ENCODE data around the gene CDH5. TPM values are rescaled to one million over a fixed set of nuclear protein-coding genes. Genes with fewer than 3 reads are reported as not detected.

CDH5 gene
- polyA plus RNA-seq, 1 experiment = not detected

DNA sequence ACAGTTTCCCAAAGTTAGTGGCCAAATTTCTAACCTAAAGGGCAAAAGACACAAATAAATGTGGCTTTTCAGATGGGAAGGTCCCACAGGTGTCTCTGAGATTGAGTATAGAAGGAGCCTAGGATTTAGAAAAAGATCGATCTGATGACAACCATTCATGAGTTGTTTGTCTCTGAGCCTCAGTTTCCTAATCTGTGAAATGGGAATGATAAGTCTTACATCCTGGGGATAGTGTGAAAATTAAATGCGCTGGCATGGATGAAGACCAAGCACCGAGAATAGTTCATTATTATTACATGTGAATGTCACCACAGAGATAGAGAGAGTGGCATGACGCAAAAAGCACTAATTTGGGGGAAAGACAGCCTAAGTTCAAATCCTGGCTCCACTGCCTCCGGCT is 7.2 kb downstream of the CDH5 start:
- TF ChIP-seq, protein P1, sequence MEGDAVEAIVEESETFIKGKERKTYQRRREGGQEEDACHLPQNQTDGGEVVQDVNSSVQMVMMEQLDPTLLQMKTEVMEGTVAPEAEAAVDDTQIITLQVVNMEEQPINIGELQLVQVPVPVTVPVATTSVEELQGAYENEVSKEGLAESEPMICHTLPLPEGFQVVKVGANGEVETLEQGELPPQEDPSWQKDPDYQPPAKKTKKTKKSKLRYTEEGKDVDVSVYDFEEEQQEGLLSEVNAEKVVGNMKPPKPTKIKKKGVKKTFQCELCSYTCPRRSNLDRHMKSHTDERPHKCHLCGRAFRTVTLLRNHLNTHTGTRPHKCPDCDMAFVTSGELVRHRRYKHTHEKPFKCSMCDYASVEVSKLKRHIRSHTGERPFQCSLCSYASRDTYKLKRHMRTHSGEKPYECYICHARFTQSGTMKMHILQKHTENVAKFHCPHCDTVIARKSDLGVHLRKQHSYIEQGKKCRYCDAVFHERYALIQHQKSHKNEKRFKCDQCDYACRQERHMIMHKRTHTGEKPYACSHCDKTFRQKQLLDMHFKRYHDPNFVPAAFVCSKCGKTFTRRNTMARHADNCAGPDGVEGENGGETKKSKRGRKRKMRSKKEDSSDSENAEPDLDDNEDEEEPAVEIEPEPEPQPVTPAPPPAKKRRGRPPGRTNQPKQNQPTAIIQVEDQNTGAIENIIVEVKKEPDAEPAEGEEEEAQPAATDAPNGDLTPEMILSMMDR (IDR thresholded peaks at IDR 0.05; ENCODE audit: insufficient read depth, low read depth, low read length) = no peak
- POLR2A ChIA-PET = interaction anchor here (0.7 kb wide), 1 partner anchor 16 kb away, joined by 9 read pairs; no protein-coding TSS in a partner anchor

DNA sequence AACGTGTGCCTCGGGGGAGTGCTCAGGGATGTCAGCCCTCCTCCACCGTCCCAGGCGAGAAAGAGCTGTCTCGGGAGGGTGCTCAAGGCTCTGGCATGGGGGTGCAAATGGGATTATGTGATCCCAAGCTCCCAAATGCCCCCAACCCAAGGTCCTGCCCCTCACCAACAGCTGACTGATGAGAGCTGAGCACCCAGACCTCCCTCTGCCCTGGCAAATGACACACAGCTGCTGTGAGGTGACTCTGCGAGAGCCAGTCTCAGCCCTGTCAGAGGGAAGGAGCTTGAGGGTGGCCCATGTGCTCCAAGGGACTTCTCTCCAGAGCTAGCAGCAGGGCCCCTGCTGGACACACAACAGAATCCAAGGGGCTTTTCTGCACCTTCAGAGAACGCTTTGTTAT is 7.7 kb downstream of the CDH5 start:
- DNase-seq (ENCODE audit: low read depth) = no peak
- CTCF ChIA-PET = interaction anchor here (1.0 kb wide), 1 partner anchor 16 kb away, joined by 3 read pairs; no protein-coding TSS in a partner anchor
- H3K36me3 ChIP-seq (ENCODE audit: control insufficient read depth, insufficient read depth, low read length) = no peaks in the 10 kb centered on the region
- peaks cover 3% of the 10 kb centered on the region for H3K27me3 ChIP-seq (ENCODE audit: control insufficient read depth, insufficient read depth, low read length)
- no peak overlapping the region for H3K4me3 ChIP-seq (ENCODE audit: low read depth, low read length)
- POLR2A ChIA-PET = no interaction called here
- TF ChIP-seq, protein P1 (IDR thresholded peaks at IDR 0.05; ENCODE audit: insufficient read depth, low read depth, low read length) = no peak

More for the DNA sequence above, 7.2 kb downstream of the CDH5 start:
- H3K36me3 ChIP-seq (ENCODE audit: control insufficient read depth, insufficient read depth, low read length) = no peaks in the 10 kb centered on the region
- CTCF ChIA-PET = interaction anchor here (1.0 to 1.1 kb wide), 2 partner anchors 16 to 17 kb away, joined by 3 read pairs; no protein-coding TSS in a partner anchor
- H3K4me3 ChIP-seq (ENCODE audit: low read depth, low read length) = no peak overlapping the region
- H3K27me3 ChIP-seq (ENCODE audit: control insufficient read depth, insufficient read depth, low read length) = peaks cover 3% of the 10 kb centered on the region
- DNase-seq (ENCODE audit: low read depth) = no peak

DNA sequence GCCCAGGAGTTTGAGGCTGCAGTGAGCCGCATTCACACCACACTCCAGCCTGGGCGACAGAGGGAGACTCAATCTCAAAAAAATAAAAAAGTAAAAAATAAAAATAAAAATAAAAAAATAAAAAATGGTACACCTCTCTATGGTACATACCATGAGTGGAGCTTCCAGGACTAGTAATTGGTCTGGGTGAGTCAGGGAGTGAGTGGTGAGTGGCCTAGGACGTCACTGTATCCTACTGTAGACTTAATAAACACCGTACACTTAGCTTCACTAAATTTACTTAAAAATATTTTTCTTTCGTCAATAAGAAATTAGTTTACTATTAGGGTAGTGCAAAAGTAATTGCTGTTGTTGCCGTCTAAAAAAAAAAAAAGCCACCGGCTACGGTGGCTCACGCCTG is 9.0 kb downstream of the CDH5 start:
- H3K4me3 ChIP-seq (ENCODE audit: low read depth, low read length) = no peak overlapping the region
- POLR2A ChIA-PET = no interaction called here
- TF ChIP-seq, protein P1 (IDR thresholded peaks at IDR 0.05; ENCODE audit: insufficient read depth, low read depth, low read length) = no peak
- DNase-seq (ENCODE audit: low read depth) = no peak
- H3K27me3 ChIP-seq (ENCODE audit: control insufficient read depth, insufficient read depth, low read length) = peaks cover 3% of the 10 kb centered on the region
- no peaks in the 10 kb centered on the region for H3K36me3 ChIP-seq (ENCODE audit: control insufficient read depth, insufficient read depth, low read length)
- CTCF ChIA-PET = interaction anchor here (0.8 to 1.7 kb wide), 2 partner anchors 30 to 31 kb away, joined by 4 to 7 read pairs; no protein-coding TSS in a partner anchor

DNA sequence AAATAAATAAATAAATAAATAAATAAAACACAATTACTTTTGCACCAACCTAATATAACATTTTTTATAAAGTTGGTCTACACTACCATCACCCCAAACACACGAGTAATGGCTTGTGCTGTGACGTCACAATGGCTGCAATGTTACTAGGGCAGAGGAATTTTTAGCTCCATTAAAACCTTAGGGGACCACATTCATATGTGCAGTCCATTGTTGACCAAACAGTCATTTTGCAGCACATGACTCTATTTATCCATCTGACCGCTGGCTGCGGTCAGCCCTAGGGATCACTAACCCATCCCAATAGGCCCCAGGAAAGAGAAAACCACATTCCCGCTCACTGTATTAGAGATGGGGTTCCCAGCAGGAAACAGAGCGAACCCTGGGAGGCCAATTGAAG is 9.6 kb downstream of the CDH5 start:
- ChIA-PET POLR2A (no interaction called here), CTCF (interaction anchor here (0.8 to 1.7 kb wide), 2 partner anchors 31 kb away, joined by 4 to 7 read pairs; no protein-coding TSS in a partner anchor)
- TF ChIP-seq, protein P1 (IDR thresholded peaks at IDR 0.05; ENCODE audit: insufficient read depth, low read depth, low read length) = no peak
- H3K27me3 ChIP-seq (ENCODE audit: control insufficient read depth, insufficient read depth, low read length) = peaks cover 3% of the 10 kb centered on the region
- H3K4me3 ChIP-seq (ENCODE audit: low read depth, low read length) = no peak overlapping the region
- DNase-seq (ENCODE audit: low read depth) = no peak
- no peaks in the 10 kb centered on the region for H3K36me3 ChIP-seq (ENCODE audit: control insufficient read depth, insufficient read depth, low read length)

DNA sequence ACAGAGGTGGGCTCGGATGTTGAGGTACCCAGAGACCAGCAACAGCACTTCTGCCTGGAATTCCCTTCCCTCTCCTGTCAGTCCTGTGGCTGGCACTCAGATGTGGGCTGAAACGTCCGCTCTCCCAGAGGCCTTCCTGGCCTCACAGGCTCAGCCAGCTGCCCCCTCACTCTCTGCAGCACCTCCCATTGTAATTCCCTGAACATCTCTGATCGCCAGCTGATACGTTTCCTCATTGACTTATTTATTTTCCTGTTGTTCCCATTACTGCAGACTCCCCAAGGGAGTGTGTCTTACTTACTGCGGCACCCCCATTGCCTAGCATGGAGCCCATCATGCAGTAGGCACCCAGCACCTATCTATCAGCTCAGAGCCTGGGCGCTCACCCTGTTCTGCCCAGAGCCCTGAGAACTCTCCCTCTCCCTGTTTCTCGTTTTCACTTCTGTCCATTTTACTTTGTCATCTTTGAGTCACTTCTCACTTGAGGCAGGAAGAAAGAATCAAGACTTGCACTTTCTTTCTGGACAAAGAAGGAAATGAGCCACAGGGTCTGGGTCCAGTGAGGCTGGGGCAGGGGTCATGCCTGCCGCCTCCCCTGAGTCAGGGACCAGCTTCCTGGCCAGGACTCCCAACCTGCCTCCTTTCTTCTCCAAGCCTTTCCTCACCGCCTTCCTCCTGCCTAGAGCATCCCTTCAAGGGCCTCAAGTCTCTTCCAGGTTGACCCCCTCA is 10.2 kb downstream of the CDH5 start:
- TF ChIP-seq, protein P1 (IDR thresholded peaks at IDR 0.05; ENCODE audit: insufficient read depth, low read depth, low read length) = no peak
- ChIA-PET CTCF (interaction anchor here (0.8 to 1.7 kb wide), 2 partner anchors 30 to 32 kb away, joined by 4 to 7 read pairs; no protein-coding TSS in a partner anchor), POLR2A (no interaction called here)
- H3K4me3 ChIP-seq (ENCODE audit: low read depth, low read length) = no peak overlapping the region
- H3K36me3 ChIP-seq (ENCODE audit: control insufficient read depth, insufficient read depth, low read length) = no peaks in the 10 kb centered on the region
- peaks cover 3% of the 10 kb centered on the region for H3K27me3 ChIP-seq (ENCODE audit: control insufficient read depth, insufficient read depth, low read length)
- no peak for DNase-seq (ENCODE audit: low read depth)
